Psoas muscle (tissue), 8 donors: ENCODE measurements around the gene KIF2C. TPM values are rescaled to one million over a fixed set of nuclear protein-coding genes. Genes with fewer than 3 reads are reported as not detected.
"Not testable (repeated sequence)": the region's sequence is repeated elsewhere in the genome, so short reads cannot be mapped to it uniquely, and the experiment has no call there.

Experiments used
- ATAC-seq, 4 donors: fragments of 200-7000 bp; cut with Tn5 transposase; one replicate each; pipeline ENCODE4 v1.9.1; 2020; ENCODE audit warnings: moderate library complexity in 3 of 4, mild to moderate bottlenecking in 2 of 4
- DNase-seq, 2 donors: peaks; one replicate each; pipeline ENCODE4 v3.0.0-alpha.2; 2020
- H3K27ac ChIP-seq: fragments of 200-600 bp; one replicate; pipeline ENCODE4 v1.8.0; 2022
- H3K27me3 ChIP-seq, 3 donors: fragments of 200-600 bp in 1 of 3; one replicate each; pipeline versions ENCODE4 v1.6.1 to v1.8.0; 2013 to 2022; ENCODE audit warnings: low read length in 2 of 3, mild to moderate bottlenecking in 2 of 3, moderate library complexity in 1 of 3; ENCODE audit not compliant: insufficient read depth in 3 of 3
- H3K36me3 ChIP-seq, 2 donors: fragments of 200-600 bp in 1 of 2; one replicate each; pipeline versions ENCODE4 v1.6.1 to v1.8.0; 2013 to 2022; ENCODE audit warnings: low read depth in 1 of 2, mild to moderate bottlenecking in 1 of 2, moderate library complexity in 1 of 2; ENCODE audit not compliant: insufficient read depth in 1 of 2
- H3K4me1 ChIP-seq: fragments of 200-600 bp; one replicate; pipeline ENCODE4 v1.8.0; 2022
- H3K4me3 ChIP-seq: fragments of 200-600 bp; one replicate; pipeline ENCODE4 v1.8.0; 2022; ENCODE audit warnings: mild to moderate bottlenecking
- H3K9me3 ChIP-seq: fragments of 200-600 bp; one replicate; pipeline ENCODE4 v1.8.0; 2022
- CTCF ChIP-seq: fragments of 200-600 bp; IDR thresholded peaks from one replicate; pipeline ENCODE4 v1.8.0; 2022; ENCODE audit warnings: antibody characterized with exemption
- WGBS, 3 donors: extraction: QIAGEN DNeasy Blood & Tissue Kit; methylation state at CpG; one replicate each; pipeline versions ENCODE4 v1.1.6 to v1.1.7; 2013; 5-methylcytosine and 5-hydroxymethylcytosine counted together
- intact Hi-C, 2 donors: fragments of 100-400 bp; cut with DNase I; formaldehyde crosslinking; loops; one replicate each; pipeline versions ENCODE4 v1.11.0 to v1.14.2; 2022
- polyA plus RNA-seq, 3 donors: library from polyadenylated mRNA; stranded (reverse); fragments of 200-250 nt; gene quantifications; one replicate each; pipeline ENCODE4 v1.2.3, GENCODE V29; 2013
- total RNA-seq, 4 donors: library from RNA; stranded (reverse); fragmentation: NEBNext Ultra II Directional in 2 of 4; extraction: Animal tissue kit (Norgen Biotek cat#: 25700) in 2 of 4; gene quantifications; one replicate each; pipeline versions ENCODE4 v1.2.1 to v1.2.4, GENCODE V29; 2021 to 2023
- donor health status: healthy with polysubstance abuse.
- donor health status: DM: no; HTN: no; CAD: no; lungs with moderate emphysema.
- donor health status: Bipolar disorder and iron deficiency.
- donor health status: healthy.
- donor health status: DM: yes; HTN: yes; CAD: no.
- donor health status: DM: no; HTN: no; CAD: no.
- donor health status: DM: no; HTN: no; CAD: no.
- donor health status: DM: yes; HTN: yes; CAD: no.

Gene KIF2C
- total and polyA plus RNA-seq, 7 donors = 0.23 to 1.2 (median 0.38) TPM

- no peaks in the 10 kb centered on the region for H3K36me3 ChIP-seq
- no peaks in the 10 kb centered on the region for H3K4me1 ChIP-seq
- no peaks in the 10 kb centered on the region for H3K9me3 ChIP-seq
- ATAC-seq (no peak), DNase-seq (no peak)
- intact Hi-C loops = loop anchor here in 1 of 2 donors (2.0 kb wide), 1 partner anchor 55 kb away; no protein-coding TSS in a partner anchor
- TF ChIP-seq CTCF = no peak
- H3K27me3 ChIP-seq = no peaks in the 10 kb centered on the region
- 92 to 99% (median 95%) methylated on average over 3 of the region's 3 CpGs for WGBS, 3 donors
- H3K27ac ChIP-seq = no peak overlapping the region
- H3K4me3 ChIP-seq = no peak overlapping the region
These were observed 8.2 kb downstream of the KIF2C start for GRCh38 chr1:44747878-44748277.

DNA sequence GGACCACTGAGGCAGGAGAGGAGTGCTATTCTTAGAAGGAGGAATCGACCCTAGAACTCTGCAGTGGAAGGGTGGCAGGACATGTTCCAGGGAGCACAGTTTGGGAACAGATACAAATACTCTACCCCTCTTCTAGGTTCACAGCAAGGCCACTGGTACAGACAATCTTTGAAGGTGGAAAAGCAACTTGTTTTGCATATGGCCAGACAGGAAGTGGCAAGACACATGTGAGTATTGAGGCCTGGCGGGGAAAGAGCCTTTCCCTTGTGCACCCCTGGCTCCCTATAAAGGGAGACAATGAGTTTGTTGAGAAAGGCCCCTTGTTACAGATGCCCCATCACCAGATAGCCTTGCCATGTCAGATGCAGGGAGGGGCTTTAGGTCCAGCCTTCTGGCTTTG is 17.8 kb downstream of the KIF2C start:
- intact Hi-C loops = no loop called here
- Histone ChIP-seq H3K27ac (no peak overlapping the region), H3K36me3 (no peaks in the 10 kb centered on the region), H3K9me3 (no peaks in the 10 kb centered on the region), H3K4me1 (no peaks in the 10 kb centered on the region), H3K4me3 (no peak overlapping the region), H3K27me3 (no peaks in the 10 kb centered on the region)
- TF ChIP-seq CTCF = no peak
- ATAC-seq (no peak), DNase-seq (no peak)
- WGBS, 3 donors = 93 to 100% (median 98%) methylated on average over 2 of the region's 2 CpGs

- 55 to 62% (median 58%) methylated on average over 11 of the region's 11 CpGs for WGBS, 3 donors
- TF ChIP-seq CTCF = no peak
- H3K4me3 ChIP-seq = no peak overlapping the region
- intact Hi-C loops = no loop called here
- no peaks in the 10 kb centered on the region for H3K4me1 ChIP-seq
- H3K27me3 ChIP-seq = no peaks in the 10 kb centered on the region
- H3K27ac ChIP-seq = no peak overlapping the region
- no peaks in the 10 kb centered on the region for H3K9me3 ChIP-seq
- DNase-seq (no peak), ATAC-seq (peak in 3 of 4 donors; percentile 13 to 48 (median 31))
- no peaks in the 10 kb centered on the region for H3K36me3 ChIP-seq
These were observed 19.4 kb downstream of the KIF2C start for GRCh38 chr1:44759077-44759476.

- WGBS, 3 donors = 67 to 80% (median 78%) methylated on average over 3 of the region's 3 CpGs
- no peaks in the 10 kb centered on the region for H3K9me3 ChIP-seq
- intact Hi-C loops = no loop called here
- H3K4me1 ChIP-seq = no peaks in the 10 kb centered on the region
- no peak overlapping the region for H3K4me3 ChIP-seq
- H3K27me3 ChIP-seq = no peaks in the 10 kb centered on the region
- no peak for DNase-seq
- H3K36me3 ChIP-seq = no peaks in the 10 kb centered on the region
- no peak overlapping the region for H3K27ac ChIP-seq
- TF ChIP-seq CTCF = no peak
- no peak for ATAC-seq
These were observed 21.2 kb downstream of the KIF2C start for GRCh38 chr1:44760876-44761275.

DNA sequence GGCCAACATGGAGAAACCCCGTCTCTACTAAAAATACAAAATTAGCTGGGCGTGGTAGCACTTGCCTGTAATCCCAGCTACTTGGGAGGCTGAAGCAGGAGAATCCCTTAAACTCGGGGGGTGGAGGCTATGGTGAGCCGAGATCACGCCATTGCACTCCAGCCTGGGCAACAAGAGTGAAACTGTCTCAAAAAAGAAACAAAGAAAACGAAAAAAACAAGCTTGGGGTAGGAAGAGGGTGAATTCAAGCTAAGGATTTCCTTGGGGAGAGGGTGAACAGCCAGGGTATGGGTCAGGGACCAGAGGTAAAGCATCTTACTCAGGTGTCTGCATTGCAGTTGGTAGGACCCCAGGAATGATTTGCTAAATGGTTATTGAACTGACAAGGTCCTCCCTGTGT is 26.8 kb downstream of the KIF2C start:
- H3K4me3 ChIP-seq, ATAC-seq, H3K4me1 ChIP-seq, intact Hi-C loops, H3K9me3 ChIP-seq, H3K27me3 ChIP-seq, H3K27ac ChIP-seq, H3K36me3 ChIP-seq, DNase-seq: not testable (repeated sequence)
- 91 to 97% (median 96%) methylated on average over 6 of the region's 6 CpGs for WGBS, 3 donors
